DMS79 (cell line): ENCODE measurements around the gene CD101.
A peak's percentile ranks its signal among the peaks of the same experiment; 100 is the strongest.

Source experiments
- DNase-seq: peaks from one replicate; lab custom pipeline; 2025; lab: John Stamatoyannopoulos, UW

Gene CD101

DNA sequence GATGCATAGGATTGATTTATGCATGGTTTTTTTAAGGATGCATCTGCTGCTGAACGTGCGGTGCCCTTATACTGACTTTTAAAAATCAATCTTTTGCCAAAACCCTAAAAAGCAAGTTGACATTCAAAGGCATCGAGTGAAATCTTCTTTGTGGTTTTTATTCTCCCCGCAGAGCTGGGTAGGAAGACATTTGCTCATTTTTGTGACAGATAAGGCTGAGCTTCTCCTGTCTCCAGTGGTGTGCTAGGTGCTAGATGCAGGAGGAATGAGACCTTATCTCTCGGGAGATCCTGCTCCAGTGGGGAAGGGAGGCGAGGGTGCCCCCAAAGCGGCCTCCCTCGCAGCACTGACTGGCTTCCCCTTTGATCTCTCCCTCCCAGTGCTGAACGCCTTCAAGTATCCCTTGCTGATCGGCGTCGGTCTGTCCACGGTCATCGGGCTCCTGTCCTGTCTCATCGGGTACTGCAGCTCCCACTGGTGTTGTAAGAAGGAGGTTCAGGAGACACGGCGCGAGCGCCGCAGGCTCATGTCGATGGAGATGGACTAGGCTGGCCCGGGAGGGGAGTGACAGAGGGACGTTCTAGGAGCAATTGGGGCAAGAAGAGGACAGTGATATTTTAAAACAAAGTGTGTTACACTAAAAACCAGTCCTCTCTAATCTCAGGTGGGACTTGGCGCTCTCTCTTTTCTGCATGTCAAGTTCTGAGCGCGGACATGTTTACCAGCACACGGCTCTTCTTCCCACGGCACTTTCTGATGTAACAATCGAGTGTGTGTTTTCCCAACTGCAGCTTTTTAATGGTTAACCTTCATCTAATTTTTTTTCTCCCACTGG, 14.9 kb upstream of the CD101 start:
- DNase-seq, result no peak

DNA sequence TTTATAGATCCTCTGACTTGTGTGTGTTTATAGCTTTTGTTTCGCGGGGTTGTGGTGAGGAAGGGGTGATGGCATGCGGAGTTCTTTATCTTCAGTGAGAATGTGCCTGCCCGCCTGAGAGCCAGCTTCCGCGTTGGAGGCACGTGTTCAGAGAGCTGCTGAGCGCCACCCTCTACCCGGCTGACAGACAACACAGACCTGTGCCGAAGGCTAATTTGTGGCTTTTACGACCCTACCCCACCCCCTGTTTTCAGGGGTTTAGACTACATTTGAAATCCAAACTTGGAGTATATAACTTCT, 14.4 kb upstream of the CD101 start:
- DNase-seq, result no peak

GRCh38 chr1:116988248-116988647, 13.3 kb upstream of the CD101 start:
- DNase-seq, result no peak

DNA sequence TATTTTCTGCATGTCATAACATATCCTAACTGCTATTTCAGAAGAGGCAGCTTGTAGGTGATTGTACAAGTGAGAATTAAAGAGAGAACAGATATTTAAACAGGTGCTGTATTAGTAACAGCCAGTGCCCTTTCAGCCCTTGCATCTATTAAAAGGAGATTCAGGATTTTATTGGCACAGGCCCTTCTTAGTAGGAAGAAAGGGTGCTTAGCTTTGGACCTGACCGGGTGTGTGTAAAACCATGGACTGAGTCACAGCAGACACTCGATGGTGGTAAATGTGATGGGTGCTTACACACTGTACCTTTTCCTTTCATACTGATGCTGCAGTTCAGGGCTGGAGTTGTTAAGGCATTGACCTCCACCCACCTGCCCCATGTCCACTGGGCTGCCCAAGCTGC, 12.7 kb upstream of the CD101 start:
- DNase-seq, result no peak

GRCh38 chr1:116989835-116990234, 11.7 kb upstream of the CD101 start:
- DNase-seq, result no peak

GRCh38 chr1:116990612-116991151, 10.9 kb upstream of the CD101 start:
- no peak for DNase-seq

DNA sequence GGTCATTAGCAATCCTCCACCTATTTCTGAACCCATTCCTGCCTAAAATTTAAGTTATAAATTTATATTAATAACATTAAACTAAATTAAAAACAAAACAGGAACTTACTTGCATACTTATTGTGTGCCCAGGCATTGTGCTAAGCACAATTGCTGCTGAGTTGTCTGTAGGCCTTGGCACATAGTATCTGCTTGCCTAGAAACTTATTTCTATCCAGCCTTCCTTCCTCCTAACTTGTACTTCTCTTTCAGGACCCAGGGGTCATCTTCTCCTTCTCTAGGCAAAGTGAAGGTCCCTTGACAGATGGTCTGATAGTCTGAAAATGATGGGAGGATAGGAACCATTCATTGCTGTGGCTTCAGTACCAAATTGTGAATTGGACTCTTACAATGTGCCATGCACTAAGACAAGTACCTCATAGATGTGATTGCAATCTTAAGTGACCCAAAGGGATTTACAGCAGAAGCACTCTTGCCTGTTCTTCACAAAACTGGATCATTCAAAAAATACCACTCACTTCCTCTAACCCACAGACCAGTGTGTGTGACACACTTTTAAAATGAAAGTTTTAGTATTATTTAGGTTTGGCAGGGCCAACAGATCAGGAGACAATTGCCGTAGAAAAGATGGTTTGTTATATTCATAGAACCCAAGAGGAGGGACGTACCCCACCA, 10.3 kb upstream of the CD101 start:
- no peak for DNase-seq

GRCh38 chr1:116991918-116992317, 9.6 kb upstream of the CD101 start:
- no peak for DNase-seq

GRCh38 chr1:116993286-116993685, 8.3 kb upstream of the CD101 start:
- no peak for DNase-seq

GRCh38 chr1:116994411-116994810, 7.1 kb upstream of the CD101 start:
- DNase-seq, result no peak

GRCh38 chr1:116997066-116997465, 4.5 kb upstream of the CD101 start:
- DNase-seq, result no peak

- no peak for DNase-seq
Observed at GRCh38 chr1:116997636-116998035, 3.9 kb upstream of the CD101 start.

- DNase-seq, result no peak
Observed at GRCh38 chr1:116999596-116999995, 2.0 kb upstream of the CD101 start.

GRCh38 chr1:117000142-117000541, 1.4 kb upstream of the CD101 start:
- no peak for DNase-seq

GRCh38 chr1:117003223-117003875, 1.8 kb downstream of the CD101 start:
- DNase-seq, result no peak

- DNase-seq, result no peak
Observed at GRCh38 chr1:117007719-117008013, 6.1 kb downstream of the CD101 start.

DNA sequence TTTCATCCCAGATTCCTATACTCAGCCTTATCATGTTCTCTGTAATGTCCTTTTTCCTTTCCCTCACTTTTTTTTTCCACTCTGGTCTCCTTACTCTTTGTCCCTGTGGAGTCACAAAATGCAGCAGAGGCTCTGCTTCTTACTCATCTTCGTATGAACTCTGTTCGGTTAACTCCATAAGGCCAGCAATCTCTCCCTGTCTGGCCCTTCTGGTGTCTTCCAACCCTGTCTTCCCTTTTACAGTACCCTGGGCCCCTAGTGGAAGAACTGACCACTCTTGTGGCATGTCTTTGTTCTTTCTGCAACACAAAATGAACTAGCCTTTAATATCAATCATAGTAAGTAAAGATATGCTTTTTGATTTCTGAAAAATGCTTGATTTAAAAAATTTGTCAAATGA, 7.1 kb downstream of the CD101 start:
- DNase-seq, result no peak

DNA sequence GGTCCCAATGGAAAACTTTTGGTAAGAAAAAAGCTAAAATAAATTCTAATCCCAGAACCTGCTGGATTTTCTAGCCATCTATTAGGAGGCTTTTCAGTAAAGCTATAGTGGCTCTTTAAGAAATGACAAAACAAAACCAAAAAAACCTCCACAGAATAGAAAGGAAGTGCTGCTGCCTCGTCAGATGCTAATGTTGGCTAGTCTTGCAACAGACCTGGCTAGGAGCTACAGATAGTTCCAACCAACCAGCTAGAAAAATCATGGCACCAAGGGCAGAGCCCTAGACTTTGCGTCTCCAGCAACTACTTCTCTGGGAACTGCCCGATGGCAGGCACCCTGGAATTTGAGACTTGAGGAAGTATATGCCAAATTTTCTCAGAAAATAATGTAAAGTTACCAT, 7.6 kb downstream of the CD101 start:
- no peak for DNase-seq

DNA sequence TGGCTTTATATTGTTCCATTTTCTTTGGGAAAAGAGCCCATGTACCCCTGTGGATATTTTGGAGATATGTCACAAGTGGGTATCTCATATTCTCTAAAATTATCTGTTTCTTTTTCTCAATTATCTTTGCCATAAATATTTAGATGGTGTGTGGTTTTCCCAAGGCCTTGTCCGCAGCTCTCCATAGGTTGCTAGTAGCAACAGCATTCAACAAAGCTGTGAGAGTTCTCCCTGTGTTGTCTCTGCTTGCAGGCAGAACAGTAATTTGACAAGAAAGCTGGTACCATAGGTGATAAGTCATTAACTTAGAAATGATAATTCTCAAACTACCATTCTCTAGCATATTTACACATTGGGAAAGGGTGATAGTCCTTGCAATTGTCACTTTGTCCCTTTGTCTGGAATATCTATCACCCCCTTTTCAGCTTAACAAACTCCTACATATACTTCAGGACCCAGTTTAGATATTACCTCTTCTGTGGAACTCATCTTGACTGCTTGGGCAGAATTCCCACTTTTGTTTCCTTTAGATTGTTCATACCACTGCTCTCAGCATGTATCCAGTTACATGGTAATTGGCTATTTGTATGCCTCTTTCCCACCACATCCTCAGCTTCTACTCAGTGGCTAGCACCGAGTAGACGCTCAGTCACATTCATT, 8.9 kb downstream of the CD101 start:
- DNase-seq, result no peak

- no peak for DNase-seq
Observed at GRCh38 chr1:117011334-117011733, 9.8 kb downstream of the CD101 start.

GRCh38 chr1:117013309-117013858, 11.8 kb downstream of the CD101 start:
- peak; percentile 74 for DNase-seq

DNA sequence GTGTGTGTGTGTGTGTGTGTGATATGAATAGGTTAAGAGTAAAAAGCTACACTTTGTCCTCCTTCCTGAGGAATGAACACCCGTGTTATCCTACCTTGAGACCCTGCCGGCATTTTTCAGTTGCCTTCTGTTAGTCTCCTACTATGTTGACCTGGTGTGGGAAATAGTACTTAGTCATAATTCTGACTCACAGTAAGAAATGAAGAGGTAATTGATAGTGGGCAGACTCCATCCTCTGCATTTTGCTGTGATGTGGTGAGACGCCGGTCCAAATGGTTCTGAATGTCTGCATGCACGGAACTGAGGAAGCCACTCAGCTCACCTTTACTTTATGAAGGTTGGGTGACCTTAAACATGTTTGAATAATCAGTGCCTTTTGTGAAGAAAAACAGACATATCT, 12.6 kb downstream of the CD101 start:
- DNase-seq, result no peak
